NCI-H748 treated with DMSO at 0.1 percent for 48 hours (cell line): Measurements from ENCODE around the gene PRR5L.

Source experiments
- DNase-seq: peaks from one replicate; lab custom pipeline; 2025; lab: John Stamatoyannopoulos, UW

PRR5L gene

GRCh38 chr11:36432738-36433137, 136.7 kb downstream of the PRR5L start:
- DNase-seq, result no peak

DNA sequence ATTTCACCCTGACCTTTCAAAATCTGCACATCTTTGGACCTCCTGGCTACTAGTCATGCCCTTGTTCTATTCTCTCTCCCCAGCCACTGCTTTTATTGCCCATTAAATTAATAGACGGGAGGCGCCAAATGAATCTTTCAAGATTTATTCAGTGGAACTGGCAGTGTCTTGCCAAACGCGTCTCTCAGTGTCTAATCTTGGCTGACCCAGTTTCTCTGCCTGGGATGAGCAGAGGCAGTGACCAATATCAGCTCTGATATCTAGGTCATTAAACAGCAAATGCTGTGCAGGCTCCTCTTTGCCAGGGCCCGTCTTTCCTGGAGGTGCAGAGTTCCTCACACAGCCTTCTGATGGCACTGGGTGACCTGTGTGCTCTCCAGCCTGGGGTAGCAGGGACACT, 140.0 kb downstream of the PRR5L start:
- no peak for DNase-seq

GRCh38 chr11:36436589-36436988, 140.5 kb downstream of the PRR5L start:
- no peak for DNase-seq

GRCh38 chr11:36437413-36437812, 141.3 kb downstream of the PRR5L start:
- DNase-seq, result no peak

DNA sequence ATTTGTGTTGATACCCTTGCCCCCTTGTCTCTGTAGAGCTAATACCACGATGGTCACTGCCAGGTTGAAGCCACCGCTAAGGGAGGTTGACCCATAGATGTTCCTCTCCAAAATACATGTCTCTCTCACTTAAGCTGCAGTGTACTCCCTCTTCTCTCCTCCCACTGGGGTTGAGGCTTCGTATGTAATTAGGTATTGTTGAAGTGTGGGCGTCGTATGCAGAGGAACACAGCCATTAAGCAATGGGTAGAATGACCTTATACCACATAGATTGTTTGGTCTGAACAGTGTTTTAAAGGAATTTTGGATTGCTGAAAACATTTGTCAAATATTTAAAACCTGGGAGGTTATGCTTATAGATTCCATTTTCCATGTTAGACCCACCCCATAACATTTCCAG, 142.0 kb downstream of the PRR5L start:
- DNase-seq, result no peak

GRCh38 chr11:36441610-36442208, 145.6 kb downstream of the PRR5L start:
- no peak for DNase-seq

DNA sequence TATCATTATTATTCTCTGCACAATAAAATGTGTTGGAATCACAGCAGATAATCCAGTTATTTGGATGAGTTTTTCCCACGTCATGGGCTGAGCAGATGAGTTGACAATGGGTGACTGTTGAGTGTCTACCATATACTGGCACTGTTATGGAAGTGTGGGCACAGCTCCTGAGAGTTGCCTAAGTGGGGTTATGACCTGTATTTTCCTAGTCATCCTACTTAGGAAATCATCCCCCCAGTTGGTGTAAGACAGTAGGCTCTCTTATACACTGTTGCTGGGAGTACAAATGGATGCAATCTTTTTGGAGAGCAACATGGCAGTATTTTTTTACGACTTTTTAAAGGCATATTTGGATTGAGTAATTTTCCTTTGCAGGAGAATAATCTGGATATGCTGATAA, 147.6 kb downstream of the PRR5L start:
- DNase-seq, result no peak

- DNase-seq, result no peak
These were observed 150.0 kb downstream of the PRR5L start for GRCh38 chr11:36446135-36446534.

DNA sequence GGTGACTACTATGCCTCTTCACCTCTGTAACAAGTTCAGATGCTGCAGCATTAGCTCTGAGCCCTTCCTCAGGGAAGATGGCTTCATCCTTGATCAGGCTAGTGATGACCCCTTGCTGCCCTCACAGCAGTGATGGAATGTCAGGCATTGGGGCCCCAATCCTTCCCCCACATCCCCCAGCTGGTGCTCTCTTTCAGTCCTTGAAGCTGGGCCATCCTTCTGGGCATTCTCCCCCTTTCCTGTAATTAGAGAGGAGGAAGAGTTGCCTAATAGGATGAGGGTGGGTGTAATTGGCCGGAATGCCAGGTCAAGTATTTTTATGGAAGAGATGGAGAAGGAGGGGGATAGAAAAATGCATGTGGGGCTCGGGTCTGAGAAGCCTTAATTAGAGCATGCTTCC, 151.4 kb downstream of the PRR5L start:
- no peak for DNase-seq

- DNase-seq, result peak; percentile 26
These were observed 151.9 kb downstream of the PRR5L start for GRCh38 chr11:36447947-36448346.

- DNase-seq, result no peak
These were observed 153.5 kb downstream of the PRR5L start for GRCh38 chr11:36449561-36450096.

DNA sequence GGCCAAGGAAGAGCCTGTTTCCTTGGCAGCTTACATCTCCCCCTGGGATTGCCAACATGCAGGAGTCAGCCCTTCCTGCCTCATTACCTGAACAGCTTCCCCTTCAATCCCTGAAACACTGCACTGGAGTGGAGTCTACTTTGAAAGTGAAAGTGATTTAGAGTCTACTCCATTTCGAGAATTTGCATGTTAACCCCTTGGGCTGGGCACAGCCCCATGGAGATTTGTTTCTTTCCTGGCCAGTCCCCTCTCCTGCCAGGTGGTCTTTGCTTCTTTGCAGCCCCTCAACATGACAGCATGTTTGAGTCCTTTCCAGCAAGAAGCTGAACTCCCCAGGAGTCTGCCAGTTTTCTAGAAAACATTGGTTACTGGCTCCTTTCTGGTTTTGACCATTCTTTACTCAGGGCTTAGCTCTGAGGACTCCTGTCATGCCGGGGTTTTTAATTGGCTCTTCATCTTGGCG, 154.1 kb downstream of the PRR5L start:
- DNase-seq, result no peak

- no peak for DNase-seq
These were observed 155.0 kb downstream of the PRR5L start for GRCh38 chr11:36451045-36451444.

- DNase-seq, result no peak
These were observed 155.6 kb downstream of the PRR5L start for GRCh38 chr11:36451681-36452080.

GRCh38 chr11:36452236-36452940, 156.3 kb downstream of the PRR5L start:
- no peak for DNase-seq

DNA sequence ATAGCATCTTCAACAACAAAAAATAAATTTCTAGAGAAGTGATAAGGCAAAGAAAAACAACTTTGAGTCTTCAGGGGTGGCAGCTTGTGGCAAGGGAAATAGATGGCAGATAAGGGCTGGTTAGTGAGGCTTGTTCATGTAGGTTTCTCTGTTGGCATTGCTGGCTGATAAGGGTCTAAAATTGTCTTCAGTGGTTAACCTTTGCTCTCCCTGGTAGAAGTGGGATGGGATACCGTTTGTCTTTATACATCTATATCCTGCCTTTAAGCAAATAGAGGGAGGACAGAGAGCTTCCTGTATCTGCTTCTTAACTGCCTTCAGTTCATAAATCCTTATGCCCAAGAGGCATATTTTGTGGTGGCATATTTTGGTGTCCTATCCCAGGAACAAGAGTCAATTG, 156.9 kb downstream of the PRR5L start:
- no peak for DNase-seq

DNA sequence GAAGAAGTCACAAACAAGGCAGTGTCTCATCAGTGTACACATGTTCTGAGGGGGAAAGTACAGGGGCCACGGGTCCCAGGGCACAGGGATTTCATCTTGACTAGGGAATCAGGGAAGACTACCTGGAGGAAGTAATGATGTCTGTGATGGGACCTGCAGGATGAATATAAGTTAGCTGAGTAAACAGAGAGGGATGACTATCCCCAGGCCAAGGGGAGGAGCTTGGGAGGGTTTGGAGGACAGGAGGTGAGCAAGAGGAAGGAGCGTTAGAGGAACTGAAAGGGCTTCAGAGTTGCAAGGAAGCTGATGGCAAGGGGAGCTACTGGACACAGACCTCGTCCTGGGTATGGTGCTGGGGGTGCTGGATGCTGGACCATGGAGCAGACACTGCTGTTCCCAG, 157.6 kb downstream of the PRR5L start:
- DNase-seq, result no peak

GRCh38 chr11:36454551-36454940, 158.5 kb downstream of the PRR5L start:
- no peak for DNase-seq

- no peak for DNase-seq
These were observed 159.0 kb downstream of the PRR5L start for GRCh38 chr11:36454941-36455631.

GRCh38 chr11:36455658-36456111, 159.6 kb downstream of the PRR5L start:
- DNase-seq, result no peak

GRCh38 chr11:36456156-36456555, 160.1 kb downstream of the PRR5L start:
- no peak for DNase-seq

DNA sequence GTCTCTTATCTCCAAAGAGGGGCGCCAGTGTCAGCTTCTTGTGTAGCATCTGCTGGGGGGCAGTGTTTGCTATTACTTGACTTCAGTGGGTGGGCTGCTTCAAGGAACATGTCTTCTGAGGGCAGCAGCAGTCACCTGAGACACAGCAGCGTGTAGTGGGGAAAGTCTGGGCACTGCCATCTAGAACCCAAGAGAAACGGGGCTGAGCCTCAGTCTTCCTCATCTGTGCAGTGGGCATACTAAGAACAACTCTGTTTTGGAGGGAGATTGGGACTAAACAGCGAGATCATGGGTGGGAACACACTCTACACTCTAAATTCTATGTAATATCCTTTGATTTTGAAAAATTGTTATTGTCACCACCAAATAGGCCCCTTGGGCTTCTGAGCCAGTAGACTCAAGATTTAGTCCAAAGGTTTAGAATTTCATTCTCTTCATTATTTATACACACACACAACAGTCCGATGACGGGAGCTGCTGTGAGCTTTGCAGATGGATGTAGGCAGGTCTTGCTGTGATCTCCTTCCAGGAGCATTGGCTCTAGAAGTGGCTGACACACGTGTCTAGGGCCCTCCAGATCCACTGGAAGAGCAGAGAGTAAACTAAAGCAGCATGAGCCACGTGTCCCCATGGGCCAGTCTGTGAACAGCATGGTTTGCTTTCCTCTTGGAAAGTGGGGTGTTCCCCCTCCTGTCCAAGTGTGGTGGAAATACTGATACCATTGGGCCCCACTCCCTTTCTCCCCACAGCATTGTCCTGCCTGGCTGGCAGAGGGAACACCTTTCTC, 162.2 kb downstream of the PRR5L start:
- DNase-seq, result no peak
